Measurements from ENCODE around the gene CDKN1A.
A peak's percentile ranks its signal among the peaks of the same experiment; 100 is the strongest.

The CDKN1A gene

GRCh38 chr6:36719126-36719525, 40.6 kb downstream of the CDKN1A start:
- TF ChIP-seq EZH2phosphoT487 (IDR thresholded peaks at IDR 0.05; ENCODE audit: low read depth) = no peak
- TF ChIP-seq, protein P1, sequence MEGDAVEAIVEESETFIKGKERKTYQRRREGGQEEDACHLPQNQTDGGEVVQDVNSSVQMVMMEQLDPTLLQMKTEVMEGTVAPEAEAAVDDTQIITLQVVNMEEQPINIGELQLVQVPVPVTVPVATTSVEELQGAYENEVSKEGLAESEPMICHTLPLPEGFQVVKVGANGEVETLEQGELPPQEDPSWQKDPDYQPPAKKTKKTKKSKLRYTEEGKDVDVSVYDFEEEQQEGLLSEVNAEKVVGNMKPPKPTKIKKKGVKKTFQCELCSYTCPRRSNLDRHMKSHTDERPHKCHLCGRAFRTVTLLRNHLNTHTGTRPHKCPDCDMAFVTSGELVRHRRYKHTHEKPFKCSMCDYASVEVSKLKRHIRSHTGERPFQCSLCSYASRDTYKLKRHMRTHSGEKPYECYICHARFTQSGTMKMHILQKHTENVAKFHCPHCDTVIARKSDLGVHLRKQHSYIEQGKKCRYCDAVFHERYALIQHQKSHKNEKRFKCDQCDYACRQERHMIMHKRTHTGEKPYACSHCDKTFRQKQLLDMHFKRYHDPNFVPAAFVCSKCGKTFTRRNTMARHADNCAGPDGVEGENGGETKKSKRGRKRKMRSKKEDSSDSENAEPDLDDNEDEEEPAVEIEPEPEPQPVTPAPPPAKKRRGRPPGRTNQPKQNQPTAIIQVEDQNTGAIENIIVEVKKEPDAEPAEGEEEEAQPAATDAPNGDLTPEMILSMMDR (IDR thresholded peaks at IDR 0.05; ENCODE audit: low read depth, low read length) = no peak
- Histone ChIP-seq H2AFZ (ENCODE audit: low read depth, low read length) (no peak overlapping the region), H3K9me3 (ENCODE audit: insufficient read depth, low read length) (no peaks in the 10 kb centered on the region), H3K79me2 (ENCODE audit: low read length) (no peaks in the 10 kb centered on the region), H4K20me1 (ENCODE audit: insufficient read depth, low read length) (no peaks in the 10 kb centered on the region), H3K4me2 (ENCODE audit: low read length) (no peak overlapping the region), H3K4me3 (ENCODE audit: low read length) (no peak overlapping the region), H3K4me1 (ENCODE audit: low read length) (peaks cover 16% of the 10 kb centered on the region), H3K27ac (ENCODE audit: low read length) (no peak overlapping the region), H3K9ac (ENCODE audit: low read length) (no peak overlapping the region), H3K27me3 (ENCODE audit: low read depth, low read length) (no peaks in the 10 kb centered on the region), H3K36me3 (replicated peaks; ENCODE audit: low read depth, low read length) (no peaks in the 10 kb centered on the region)

- no peak overlapping the region for H3K27ac ChIP-seq (ENCODE audit: low read length)
- peak overlapping the region; percentile 12 for H3K4me2 ChIP-seq (ENCODE audit: low read length)
- H3K36me3 ChIP-seq (replicated peaks; ENCODE audit: low read depth, low read length) = no peaks in the 10 kb centered on the region
- H3K27me3 ChIP-seq (ENCODE audit: low read depth, low read length) = no peaks in the 10 kb centered on the region
- 0 out of 2 replicates have a peak overlapping the region, but pooled peaks have one; percentile 8 for H2AFZ ChIP-seq (ENCODE audit: low read depth, low read length)
- no peaks in the 10 kb centered on the region for H3K79me2 ChIP-seq (ENCODE audit: low read length)
- no peak for TF ChIP-seq EZH2phosphoT487 (IDR thresholded peaks at IDR 0.05; ENCODE audit: low read depth)
- TF ChIP-seq, protein P1 (IDR thresholded peaks at IDR 0.05; ENCODE audit: low read depth, low read length) = no peak
- H3K4me1 ChIP-seq (ENCODE audit: low read length) = peaks cover 30% of the 10 kb centered on the region
- no peak overlapping the region for H3K9ac ChIP-seq (ENCODE audit: low read length)
- H3K4me3 ChIP-seq (ENCODE audit: low read length) = no peak overlapping the region
- no peaks in the 10 kb centered on the region for H3K9me3 ChIP-seq (ENCODE audit: insufficient read depth, low read length)
- H4K20me1 ChIP-seq (ENCODE audit: insufficient read depth, low read length) = no peaks in the 10 kb centered on the region
These were observed 42.0 kb downstream of the CDKN1A start for GRCh38 chr6:36720251-36721141.

DNA sequence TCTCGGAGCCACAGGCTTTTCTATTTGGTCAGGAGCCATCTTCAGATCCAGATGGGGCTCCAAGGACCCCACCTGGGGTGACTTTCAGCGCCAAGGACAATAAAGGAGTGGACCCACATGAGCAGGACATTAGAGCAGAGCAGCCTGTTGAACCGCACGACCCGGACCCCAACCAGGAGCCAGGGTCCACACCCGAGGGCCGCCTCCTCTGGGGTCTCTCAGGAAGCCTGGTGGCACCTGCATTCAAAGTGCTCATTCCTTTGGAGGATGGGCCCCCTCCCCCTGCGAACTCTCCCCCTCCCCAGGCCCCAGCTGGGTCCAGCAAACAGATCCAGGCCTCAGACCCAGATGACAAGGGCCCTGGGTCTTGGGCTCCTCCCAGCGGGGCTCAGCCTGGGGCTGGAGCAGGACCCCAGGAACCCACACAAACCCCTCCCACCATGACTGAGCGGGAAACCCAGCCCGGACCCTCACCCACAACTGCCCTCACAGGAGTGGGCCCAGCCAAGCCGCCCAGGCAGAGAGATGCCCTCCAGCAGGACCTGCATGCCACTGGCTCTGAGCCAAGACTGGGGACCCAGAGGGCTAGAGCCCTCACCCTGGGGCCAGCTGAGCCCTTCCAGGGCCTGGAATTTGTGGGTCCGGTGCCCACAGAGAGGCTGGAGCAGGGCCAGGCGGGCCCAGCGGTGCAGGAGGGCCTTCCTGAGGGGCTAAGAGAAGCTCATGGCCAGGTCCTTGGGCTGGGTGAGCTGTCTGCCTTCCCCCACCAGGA, 43.0 kb downstream of the CDKN1A start:
- H3K4me2 ChIP-seq (ENCODE audit: low read length) = no peak overlapping the region
- H3K4me1 ChIP-seq (ENCODE audit: low read length) = peaks cover 40% of the 10 kb centered on the region
- H3K79me2 ChIP-seq (ENCODE audit: low read length) = no peaks in the 10 kb centered on the region
- no peaks in the 10 kb centered on the region for H4K20me1 ChIP-seq (ENCODE audit: insufficient read depth, low read length)
- H3K4me3 ChIP-seq (ENCODE audit: low read length) = no peak overlapping the region
- H2AFZ ChIP-seq (ENCODE audit: low read depth, low read length) = no peak overlapping the region
- no peaks in the 10 kb centered on the region for H3K9me3 ChIP-seq (ENCODE audit: insufficient read depth, low read length)
- no peaks in the 10 kb centered on the region for H3K36me3 ChIP-seq (replicated peaks; ENCODE audit: low read depth, low read length)
- no peak for TF ChIP-seq EZH2phosphoT487 (IDR thresholded peaks at IDR 0.05; ENCODE audit: low read depth)
- TF ChIP-seq, protein P1 (IDR thresholded peaks at IDR 0.05; ENCODE audit: low read depth, low read length) = no peak
- no peaks in the 10 kb centered on the region for H3K27me3 ChIP-seq (ENCODE audit: low read depth, low read length)
- no peak overlapping the region for H3K9ac ChIP-seq (ENCODE audit: low read length)
- H3K27ac ChIP-seq (ENCODE audit: low read length) = no peak overlapping the region

DNA sequence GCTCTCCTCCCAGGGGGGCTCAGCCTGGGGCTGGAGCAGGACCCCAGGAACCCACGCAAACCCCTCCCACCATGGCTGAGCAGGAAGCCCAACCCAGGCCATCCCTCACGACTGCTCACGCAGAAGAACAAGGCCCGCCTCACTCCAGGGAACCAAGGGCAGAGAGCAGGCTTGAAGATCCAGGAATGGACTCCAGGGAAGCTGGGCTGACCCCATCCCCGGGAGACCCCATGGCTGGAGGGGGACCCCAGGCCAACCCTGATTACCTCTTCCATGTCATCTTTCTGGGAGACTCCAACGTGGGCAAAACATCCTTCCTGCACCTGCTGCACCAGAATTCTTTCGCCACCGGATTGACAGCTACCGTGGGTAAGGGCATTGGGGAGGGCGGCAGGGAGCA, 43.9 kb downstream of the CDKN1A start:
- Histone ChIP-seq H3K79me2 (ENCODE audit: low read length) (no peaks in the 10 kb centered on the region), H3K36me3 (replicated peaks; ENCODE audit: low read depth, low read length) (no peaks in the 10 kb centered on the region), H3K4me2 (ENCODE audit: low read length) (no peak overlapping the region), H3K27me3 (ENCODE audit: low read depth, low read length) (no peaks in the 10 kb centered on the region), H4K20me1 (ENCODE audit: insufficient read depth, low read length) (no peaks in the 10 kb centered on the region), H3K4me1 (ENCODE audit: low read length) (peaks cover 48% of the 10 kb centered on the region), H3K9ac (ENCODE audit: low read length) (no peak overlapping the region), H3K9me3 (ENCODE audit: insufficient read depth, low read length) (no peaks in the 10 kb centered on the region), H3K27ac (ENCODE audit: low read length) (no peak overlapping the region), H3K4me3 (ENCODE audit: low read length) (no peak overlapping the region), H2AFZ (ENCODE audit: low read depth, low read length) (no peak overlapping the region)
- TF ChIP-seq EZH2phosphoT487 (IDR thresholded peaks at IDR 0.05; ENCODE audit: low read depth) = no peak
- TF ChIP-seq, protein P1 (IDR thresholded peaks at IDR 0.05; ENCODE audit: low read depth, low read length) = no peak

Measured in OCI-LY3 (cell line).